HCT116 (cell line): ENCODE data around the gene GADD45G. TPM values are rescaled to one million over a fixed set of nuclear protein-coding genes. Genes with fewer than 3 reads are reported as not detected.

Experiments used
- ATAC-seq: fragments of 200-7000 bp; cut with Tn5 transposase; 2 replicates; pipeline ENCODE4 v1.9.1; 2020; ENCODE audit warnings: mild to moderate bottlenecking, moderate library complexity
- BruUV-seq: library from RNA; stranded (reverse); fragments of 400-500 nt; replicated peaks from 2 replicates; lab custom pipeline; 2021; lab: Mats Ljungman, UMichigan
- CTCF ChIA-PET: fragments of 300-600 bp; sonication (Branson Sonifier 250); formaldehyde crosslinking; loops from one replicate; lab custom pipeline; 2021; ENCODE audit warnings: antibody characterized with exemption; lab: Charles Lee
- POLR2A ChIA-PET: fragments of 300-600, 350-600 bp; sonication (Branson Sonifier 250); formaldehyde crosslinking; loops from one replicate; lab custom pipeline; 2021; ENCODE audit warnings: antibody characterized with exemption; lab: Charles Lee
- RAD21 ChIA-PET, 2 experiments: fragments of 300-600 bp; sonication (Branson Sonifier 250); formaldehyde crosslinking; loops; one replicate each; lab custom pipeline; 2023; ENCODE audit warnings: low total read pairs in 2 of 2; ENCODE audit not compliant: uncharacterized antibody in 2 of 2, unreplicated experiment in 2 of 2, low non-redundant PET in 1 of 2; lab: Charles Lee
- DNase-seq: peaks from one replicate; pipeline ENCODE4 v3.0.0-alpha.2; 2010; ENCODE audit warnings: low read depth, low spot score
- H2AFZ ChIP-seq: fragments of 200-600 bp; shearing (Covaris generic), sonication (generic); 2 replicates; pipeline ENCODE4 v1.6.1; 2017; ENCODE audit warnings: low read depth, mixed run types, mixed read lengths, antibody characterized with exemption, low read length; ENCODE audit not compliant: poor library complexity, severe bottlenecking
- H3K27ac ChIP-seq: 2 replicates; pipeline ENCODE4 v1.5.1; 2012; ENCODE audit warnings: low read depth, low read length
- H3K27me3 ChIP-seq: fragments of 200-600 bp; sonication (generic); 2 replicates; pipeline ENCODE4 v1.6.1; 2016; ENCODE audit warnings: mixed run types, low read length, mixed read lengths; ENCODE audit not compliant: insufficient read depth
- H3K36me3 ChIP-seq, 2 experiments: fragments of 200-500 bp in 1 of 2; fragments of 200-600 bp in 1 of 2; sonication (Bioruptor generic) in 1 of 2; sonication (generic) in 1 of 2; 2 replicates each; pipeline versions ENCODE4 v1.5.1 to v1.6.1; 2014 to 2016; ENCODE audit warnings: low read length in 2 of 2, inconsistent platforms in 1 of 2, mixed read lengths in 1 of 2, mixed run types in 1 of 2; ENCODE audit not compliant: insufficient read depth in 2 of 2, control insufficient read depth in 1 of 2
- H3K4me1 ChIP-seq, 2 experiments: fragments of 200-600 bp in 1 of 2; sonication (generic) in 1 of 2; 2 replicates each; pipeline versions ENCODE4 v1.5.1 to v1.6.1; 2012 to 2017; ENCODE audit warnings: low read length in 2 of 2, inconsistent platforms in 1 of 2, mild to moderate bottlenecking in 1 of 2, mixed read lengths in 1 of 2, mixed run types in 1 of 2, moderate library complexity in 1 of 2; ENCODE audit not compliant: insufficient read depth in 2 of 2, control insufficient read depth in 1 of 2
- H3K4me2 ChIP-seq: fragments of 200-600 bp; sonication (generic); 2 replicates; pipeline ENCODE4 v1.6.1; 2017; ENCODE audit warnings: mixed run types, low read length, mixed read lengths
- H3K4me3 ChIP-seq, 2 experiments: fragments of 200-600 bp in 1 of 2; sonication (generic) in 1 of 2; replicated peaks in 1 of 2; 2 replicates each; pipeline ENCODE4 v1.5.1; 2011 to 2016; ENCODE audit warnings: low read length in 2 of 2, control low read depth in 1 of 2, low read depth in 1 of 2, mild to moderate bottlenecking in 1 of 2, mixed read lengths in 1 of 2, mixed run types in 1 of 2
- H3K79me2 ChIP-seq: fragments of 200-600 bp; sonication (generic); 2 replicates; pipeline ENCODE4 v1.6.1; 2017; ENCODE audit warnings: mild to moderate bottlenecking, mixed run types, low read length, moderate library complexity, mixed read lengths; ENCODE audit not compliant: insufficient read depth
- H3K9ac ChIP-seq: fragments of 200-600 bp; sonication (generic); 2 replicates; pipeline ENCODE4 v1.6.1; 2016; ENCODE audit warnings: low read length, mixed read lengths
- H3K9me2 ChIP-seq: fragments of 200-600 bp; sonication (generic), shearing (Covaris generic); 2 replicates; pipeline ENCODE4 v1.6.1; 2017; ENCODE audit warnings: mixed run types, mild to moderate bottlenecking, moderate library complexity; ENCODE audit not compliant: insufficient read depth
- H3K9me3 ChIP-seq, 2 experiments: fragments of 200-500 bp in 1 of 2; fragments of 200-600 bp in 1 of 2; sonication (Bioruptor generic) in 1 of 2; sonication (generic) in 1 of 2; 2 replicates each; pipeline ENCODE4 v1.6.1; 2014 to 2017; ENCODE audit warnings: low read length in 2 of 2, mixed read lengths in 2 of 2, inconsistent platforms in 1 of 2, low read depth in 1 of 2, mild to moderate bottlenecking in 1 of 2, mixed run types in 1 of 2, moderate library complexity in 1 of 2; ENCODE audit not compliant: control insufficient read depth in 1 of 2, insufficient read depth in 1 of 2
- H4K20me1 ChIP-seq: fragments of 200-600 bp; sonication (generic), shearing (Covaris generic); 2 replicates; pipeline ENCODE4 v1.6.1; 2017; ENCODE audit warnings: mixed run types, mild to moderate bottlenecking, moderate library complexity; ENCODE audit not compliant: insufficient read depth
- CTCF ChIP-seq, 3 experiments: fragments of 200-600 bp in 1 of 3; sonication (generic) in 1 of 3; IDR thresholded peaks in 2 of 3; conservative IDR thresholded peaks in 1 of 3; 2 replicates each; pipeline ENCODE4 v1.5.1; 2012 to 2017; ENCODE audit warnings: low read depth in 2 of 3, low read length in 2 of 3, antibody characterized with exemption in 1 of 3, borderline replicate concordance in 1 of 3, control low read depth in 1 of 3, mild to moderate bottlenecking in 1 of 3, mixed read lengths in 1 of 3, mixed run types in 1 of 3, moderate library complexity in 1 of 3; ENCODE audit not compliant: insufficient read depth in 1 of 3
- EGR1 ChIP-seq: IDR thresholded peaks from 2 replicates; pipeline ENCODE4 v1.6.1; 2012; ENCODE audit warnings: low read depth
- EZH2phosphoT487 ChIP-seq: fragments of 200-600 bp; IDR thresholded peaks from 2 replicates; pipeline ENCODE4 v1.6.1; 2018; ENCODE audit warnings: antibody characterized with exemption, borderline replicate concordance
- REST ChIP-seq: IDR thresholded peaks from 2 replicates; pipeline ENCODE4 v1.6.1; 2012; ENCODE audit warnings: low read depth
- SIN3A ChIP-seq: IDR thresholded peaks from 2 replicates; pipeline ENCODE4 v1.6.1; 2012; ENCODE audit warnings: low read depth
- intact Hi-C: fragments of 100-400 bp; cut with micrococcal nuclease; formaldehyde crosslinking; loops from 2 replicates; pipeline ENCODE4 v1.10.0; 2022
- total RNA-seq: library from RNA; stranded (reverse); gene quantifications from one replicate; pipeline ENCODE4 v1.2.1, GENCODE V29; 2021; ENCODE audit not compliant: unreplicated experiment
- TF ChIP-seq, protein P1 (sequence below): IDR thresholded peaks from 2 replicates; pipeline ENCODE4 v1.6.1; 2012

The GADD45G gene
- total RNA-seq, 1 experiment from 2014 or later, result not detected

- ChIA-PET POLR2A (no interaction called here), CTCF (no interaction called here), RAD21 (no interaction called here)
- ATAC-seq, result no peak
- Histone ChIP-seq H3K4me2 (no peak overlapping the region), H3K4me3 (no peak overlapping the region), H2AFZ (no peak overlapping the region), H3K27me3 (peaks cover 35% of the 10 kb centered on the region; the same call in 1 of the 2 replicates), H3K9me2 (no peaks in the 10 kb centered on the region), H3K9ac (no peak overlapping the region), H4K20me1 (no peaks in the 10 kb centered on the region), H3K27ac (no peak overlapping the region), H3K79me2 (no peaks in the 10 kb centered on the region), H3K9me3 (no peaks in the 10 kb centered on the region), H3K36me3 (no peaks in the 10 kb centered on the region), H3K4me1 (no peaks in the 10 kb centered on the region)
- TF ChIP-seq CTCF (IDR thresholded peaks at IDR 0.05 in 2 of 3, conservative IDR thresholded peaks at IDR 0.05 in 1 of 3; ENCODE audit: borderline replicate concordance in 1 of 3, insufficient read depth in 1 of 3, low read depth in 2 of 3, low read length in 2 of 3), result no peak
- no peak for TF ChIP-seq EGR1
- no peak for TF ChIP-seq SIN3A
- TF ChIP-seq, protein P1, sequence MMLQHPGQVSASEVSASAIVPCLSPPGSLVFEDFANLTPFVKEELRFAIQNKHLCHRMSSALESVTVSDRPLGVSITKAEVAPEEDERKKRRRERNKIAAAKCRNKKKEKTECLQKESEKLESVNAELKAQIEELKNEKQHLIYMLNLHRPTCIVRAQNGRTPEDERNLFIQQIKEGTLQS, result no peak
- TF ChIP-seq REST, result no peak
- TF ChIP-seq EZH2phosphoT487, result no peak
- DNase-seq, result no peak
- intact Hi-C loops, result no loop called here
- BruUV-seq, result no TSS peak
These were observed 24.5 kb downstream of the GADD45G start for GRCh38 chr9:89629081-89629976.
